Right renal cortex interstitium (tissue), 3 donors: Measurements from ENCODE around the gene PCNT. TPM values are rescaled to one million over a fixed set of nuclear protein-coding genes. Genes with fewer than 3 reads are reported as not detected.
"Not testable (repeated sequence)": the region's sequence is repeated elsewhere in the genome, so short reads cannot be mapped to it uniquely, and the experiment has no call there.

Experiments used
- DNase-seq, 3 donors: peaks; one replicate each; pipeline ENCODE4 v3.0.0-alpha.2; 2013; ENCODE audit warnings: low read depth in 3 of 3, low spot score in 2 of 3
- polyA plus RNA-seq, 3 donors: library from polyadenylated mRNA; unstranded; fragments of 120-200 nt; gene quantifications; one replicate each; pipeline ENCODE4 v1.2.1, GENCODE V29; 2013; ENCODE audit not compliant: insufficient read length in 3 of 3

The PCNT gene
- polyA plus RNA-seq, 3 donors: 27.2 to 32.5 (median 29.3) TPM

DNA sequence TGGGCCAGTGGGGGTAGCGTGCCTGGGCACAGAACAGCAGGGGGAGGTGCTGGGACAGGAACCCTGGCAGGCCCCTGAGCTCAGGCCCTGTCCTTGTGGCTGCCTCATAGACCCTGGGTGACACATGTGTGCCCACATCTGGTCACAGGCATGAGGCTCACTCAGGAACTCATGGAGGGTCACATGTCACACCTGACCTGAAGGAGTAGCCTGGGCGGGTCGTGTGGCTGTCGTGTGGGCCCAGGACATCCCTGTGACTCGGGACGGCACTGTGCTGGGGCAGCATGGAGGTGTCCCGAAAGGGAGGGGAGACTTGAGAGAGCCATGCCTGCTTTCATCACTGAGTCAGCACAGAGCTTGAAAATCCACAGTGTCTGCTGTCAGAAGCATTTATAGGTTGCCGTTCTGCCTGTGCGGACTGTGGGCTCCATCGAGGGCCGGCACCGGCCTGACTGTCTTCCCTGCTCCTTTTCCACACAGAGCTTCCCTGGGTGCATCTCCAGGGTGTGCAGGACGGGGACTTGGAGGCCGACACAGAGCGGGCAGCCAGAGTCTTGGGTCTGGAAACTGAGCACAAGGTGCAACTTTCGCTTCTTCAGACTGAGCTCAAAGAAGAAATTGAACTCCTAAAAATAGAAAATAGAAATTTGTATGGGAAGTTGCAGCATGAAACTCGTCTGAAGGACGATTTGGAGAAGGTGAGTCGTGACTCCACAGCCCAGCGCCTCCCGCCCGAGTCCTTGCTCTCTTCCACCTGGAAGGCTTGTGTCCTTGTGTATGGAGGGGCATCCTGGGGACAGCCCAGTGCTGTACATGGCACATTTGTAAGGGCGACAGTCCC lies 32.8 kb downstream of the PCNT start:
- no peak for DNase-seq

DNA sequence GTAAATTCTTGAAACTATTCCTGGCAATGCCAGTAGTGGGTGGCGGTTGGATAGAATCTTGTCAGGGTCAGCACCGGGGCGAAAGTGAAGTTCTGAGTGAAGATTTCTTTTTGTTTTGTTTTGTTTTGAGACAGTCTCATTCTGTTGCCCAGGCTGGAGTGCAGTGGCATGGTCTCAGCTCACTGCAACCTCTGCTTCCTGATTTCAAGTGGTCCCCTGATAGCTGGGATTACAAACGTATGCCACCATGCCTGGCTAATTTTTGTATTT lies 33.3 kb downstream of the PCNT start:
- DNase-seq: no peak

DNA sequence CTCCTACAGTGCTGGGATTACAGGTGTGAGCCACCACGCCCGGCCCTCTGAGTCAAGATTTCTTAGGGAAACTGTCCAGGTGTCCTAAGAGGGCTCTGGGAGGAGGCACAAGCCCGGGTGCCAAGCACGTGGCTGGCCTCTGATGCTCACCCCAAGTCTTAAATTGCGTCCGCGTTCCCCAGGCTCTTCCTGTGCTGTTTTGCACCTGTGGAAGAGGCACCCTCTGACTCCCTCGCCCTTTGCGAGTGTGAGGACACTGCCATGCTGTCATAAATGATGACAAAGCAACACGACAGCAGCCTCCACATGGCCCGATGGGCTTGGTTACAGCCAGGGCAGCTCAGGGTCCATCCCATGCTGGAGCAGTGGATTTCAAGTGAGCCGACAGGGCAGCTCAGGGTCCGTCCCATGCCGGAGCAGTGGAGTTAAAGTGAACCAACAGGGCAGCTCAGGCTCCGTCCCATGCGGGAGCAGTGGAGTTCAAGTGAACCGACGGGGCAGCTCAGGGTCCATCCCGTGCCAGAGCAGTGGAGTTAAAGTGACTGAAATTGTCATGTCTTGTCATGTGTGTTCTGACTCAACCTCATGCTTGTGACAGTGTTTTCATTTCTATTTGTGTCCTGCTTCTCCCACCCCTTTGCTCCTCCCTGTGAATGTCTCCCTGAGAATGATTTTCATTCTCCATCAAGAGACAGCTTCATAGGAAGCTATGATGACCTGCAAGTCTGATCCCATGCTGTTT lies 33.9 kb downstream of the PCNT start:
- DNase-seq: no peak

DNA sequence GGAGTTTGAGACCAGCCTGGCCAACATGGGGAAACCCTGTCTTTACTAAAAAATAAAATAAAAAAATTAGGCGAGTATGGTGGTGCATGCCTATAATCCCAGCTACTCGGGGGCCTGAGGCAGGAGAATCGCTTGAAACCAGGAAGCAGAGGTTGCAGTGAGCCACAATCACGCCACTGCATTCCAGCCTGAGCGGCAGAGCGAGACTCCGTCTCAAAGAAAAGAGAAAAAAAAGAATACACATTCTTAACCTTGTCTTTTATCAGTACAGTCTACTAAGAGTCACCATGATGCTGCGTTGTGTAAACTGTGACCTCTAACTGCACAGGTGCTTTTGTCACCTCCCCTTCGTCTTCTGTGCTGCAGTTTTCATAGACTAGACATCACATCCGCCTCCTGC lies 37.2 kb downstream of the PCNT start:
- peak in 1 of 3 donors; percentile 26 for DNase-seq

DNA sequence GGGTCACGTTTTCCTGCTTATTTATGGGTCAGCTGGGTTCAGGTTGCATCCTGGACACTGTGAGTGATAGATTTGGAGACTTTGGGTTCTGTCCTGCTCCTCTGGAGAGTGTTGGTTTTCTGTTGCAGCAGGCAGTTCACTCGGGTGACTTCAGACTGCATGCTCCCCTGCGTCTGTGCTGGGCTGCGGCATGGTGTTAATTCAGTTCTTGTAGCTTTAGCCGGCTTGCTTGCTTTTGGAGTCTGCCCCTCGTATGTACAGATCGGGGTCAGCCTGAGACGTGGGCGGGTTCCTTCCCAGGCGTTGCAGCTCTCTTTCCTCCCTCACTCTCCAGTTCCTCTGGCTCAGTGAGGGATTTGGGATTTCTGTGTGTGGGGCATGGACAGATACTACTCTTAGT lies 38.0 kb downstream of the PCNT start:
- no peak for DNase-seq

DNA sequence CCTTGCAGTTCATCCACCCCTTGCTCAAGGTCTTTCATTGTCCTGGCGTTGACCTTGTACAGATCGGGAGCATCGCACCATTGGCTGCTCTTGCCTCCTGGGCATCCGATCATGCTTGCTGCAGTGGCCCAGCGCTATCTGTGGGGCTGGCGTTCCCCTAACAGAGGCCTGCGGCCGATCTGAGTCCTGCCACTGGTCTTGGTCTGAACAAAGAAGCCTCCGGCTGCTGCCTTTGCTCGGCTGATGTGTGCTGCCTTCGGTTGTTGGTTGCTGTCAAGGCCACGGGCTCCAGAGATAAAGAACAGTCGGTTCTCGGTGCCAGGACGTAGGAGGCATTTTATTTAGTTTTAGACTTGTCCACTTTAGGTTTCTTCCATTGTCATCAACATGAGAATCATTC lies 39.0 kb downstream of the PCNT start:
- DNase-seq: no peak

DNA sequence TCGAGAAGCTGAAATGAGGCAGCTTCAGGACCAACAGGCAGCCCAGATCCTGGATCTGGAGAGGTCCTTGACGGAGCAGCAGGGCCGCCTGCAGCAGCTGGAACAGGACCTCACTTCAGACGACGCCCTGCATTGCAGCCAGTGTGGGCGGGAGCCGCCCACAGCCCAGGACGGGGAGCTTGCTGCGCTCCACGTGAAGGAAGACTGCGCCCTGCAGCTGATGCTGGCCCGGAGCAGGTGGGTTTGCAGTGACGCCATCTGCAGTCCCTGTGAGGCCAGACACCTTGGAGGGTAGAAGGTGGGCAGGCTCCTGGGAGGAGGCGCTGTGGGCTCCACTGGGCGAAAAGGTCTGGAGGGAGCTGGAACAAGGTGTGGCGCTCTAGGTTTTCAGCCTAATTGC lies 39.7 kb downstream of the PCNT start:
- no peak for DNase-seq

DNA sequence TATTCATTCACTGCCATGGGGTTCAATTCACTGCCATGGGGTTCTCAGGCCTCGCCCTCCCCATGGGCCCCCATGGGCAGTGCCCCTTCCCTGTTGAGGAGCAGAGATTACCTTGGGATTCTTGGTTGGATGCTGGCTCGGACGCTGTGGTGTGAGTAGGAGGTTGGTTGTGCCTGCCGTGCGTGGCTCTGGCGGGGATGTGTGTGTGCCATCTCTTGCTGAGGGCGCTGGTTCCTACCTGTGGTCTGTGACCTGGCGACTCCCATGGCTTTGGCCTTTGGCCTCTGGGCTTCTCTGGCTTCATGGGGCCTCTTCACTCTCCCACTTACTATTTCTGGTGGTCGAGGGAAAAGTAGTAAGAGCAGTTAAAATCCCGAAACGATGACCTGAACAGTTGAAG lies 42.1 kb downstream of the PCNT start:
- DNase-seq: no peak

DNA sequence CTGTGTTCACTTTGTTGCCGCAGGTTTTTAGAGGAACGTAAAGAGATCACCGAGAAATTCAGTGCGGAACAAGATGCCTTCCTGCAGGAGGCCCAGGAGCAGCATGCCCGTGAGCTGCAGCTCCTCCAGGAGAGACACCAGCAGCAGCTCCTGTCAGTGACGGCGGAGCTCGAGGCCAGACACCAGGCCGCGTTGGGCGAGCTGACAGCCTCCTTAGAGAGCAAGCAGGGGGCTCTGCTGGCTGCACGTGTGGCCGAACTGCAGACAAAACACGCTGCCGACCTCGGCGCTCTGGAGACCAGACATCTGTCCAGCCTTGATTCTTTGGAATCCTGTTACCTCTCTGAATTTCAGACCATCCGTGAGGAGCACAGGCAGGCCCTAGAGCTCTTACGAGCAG lies 42.6 kb downstream of the PCNT start:
- DNase-seq: no peak

DNA sequence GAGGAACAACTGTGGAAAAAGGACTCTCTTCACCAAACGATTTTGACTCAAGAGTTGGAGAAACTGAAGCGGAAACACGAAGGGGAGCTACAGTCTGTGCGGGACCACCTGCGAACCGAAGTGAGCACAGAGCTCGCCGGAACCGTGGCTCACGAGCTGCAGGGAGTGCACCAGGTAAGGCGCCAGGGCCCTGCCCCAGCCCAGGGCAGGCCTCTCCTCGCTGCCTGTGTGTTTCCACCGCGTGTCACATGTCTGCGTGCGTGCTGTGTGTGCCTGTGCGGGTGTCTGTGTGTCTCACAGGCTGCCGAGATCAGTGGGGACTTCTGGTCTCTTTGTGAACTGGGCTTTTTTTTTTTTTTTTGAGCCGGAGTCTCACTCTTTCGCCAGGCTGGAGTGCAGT lies 43.0 kb downstream of the PCNT start:
- DNase-seq: no peak

DNA sequence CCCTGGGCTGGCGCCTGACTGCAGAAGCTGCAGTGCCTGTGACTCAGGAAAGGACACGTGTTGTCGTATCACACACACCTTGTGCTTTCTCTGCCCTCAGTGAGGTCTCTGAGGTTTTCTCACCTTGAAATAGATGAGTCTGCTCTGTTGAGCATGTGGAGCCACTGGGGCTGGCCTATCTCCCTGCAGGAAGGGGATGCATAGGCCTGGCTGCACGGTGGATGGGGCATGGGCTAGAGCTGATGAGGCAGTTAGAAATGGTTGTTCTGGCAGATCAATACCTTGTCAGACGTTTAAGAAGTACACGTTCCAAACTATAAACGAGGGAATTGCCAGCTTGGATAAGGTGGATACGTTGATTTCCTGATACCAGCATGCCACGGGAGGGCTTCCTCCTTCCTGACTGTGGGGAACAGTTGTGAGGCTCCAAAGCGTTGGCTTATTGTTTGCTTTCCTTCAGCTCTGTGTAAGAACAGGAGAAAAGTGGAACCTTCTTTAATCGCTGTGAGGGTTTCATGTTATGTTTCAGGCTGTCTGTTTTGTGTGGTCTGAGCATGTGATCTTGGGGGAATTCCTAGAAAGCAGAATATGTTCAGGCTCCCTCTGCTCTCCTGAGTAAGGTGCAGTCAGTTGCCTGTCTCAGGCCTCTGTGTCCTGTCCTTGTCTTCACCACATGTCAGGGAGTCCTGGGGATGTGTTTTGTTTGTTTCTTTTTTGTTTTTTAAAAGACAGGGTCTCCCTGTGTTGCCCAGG lies 44.8 kb downstream of the PCNT start:
- no peak for DNase-seq

DNA sequence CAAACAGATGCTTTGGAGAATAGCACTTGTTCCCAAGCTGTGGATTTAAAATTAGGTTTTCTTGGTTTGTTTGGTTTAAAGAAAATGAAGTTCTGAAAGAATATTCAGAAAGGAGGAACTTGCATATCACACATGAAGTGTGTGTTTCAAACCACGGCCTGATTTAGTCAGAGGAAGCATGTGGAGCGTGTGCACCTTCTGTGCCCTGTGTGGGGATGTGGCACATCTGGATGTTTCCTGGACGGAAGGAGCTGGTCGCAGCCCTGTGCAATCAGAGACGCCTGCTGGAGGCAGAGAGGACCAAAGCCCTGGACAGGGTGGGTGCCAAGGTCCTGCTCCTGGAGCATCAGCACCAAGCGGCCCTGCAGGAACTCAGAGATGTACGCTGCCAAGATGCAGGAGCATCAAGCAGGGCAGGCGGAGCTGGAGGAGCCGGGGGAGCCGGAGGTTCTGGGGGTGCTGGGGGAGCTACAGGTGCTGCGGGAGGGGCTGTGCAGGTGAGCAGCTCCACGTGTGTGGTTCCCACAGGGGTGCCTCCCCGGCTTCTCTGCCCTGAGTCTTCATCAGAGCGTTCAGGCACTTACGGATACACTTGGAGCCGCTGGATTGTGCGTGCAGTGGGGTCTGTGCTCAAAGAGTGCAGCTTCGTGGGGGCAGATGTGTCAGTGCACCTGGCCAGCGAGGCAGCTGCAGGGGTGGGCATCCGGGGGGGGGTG lies 45.7 kb downstream of the PCNT start:
- no peak for DNase-seq

DNA sequence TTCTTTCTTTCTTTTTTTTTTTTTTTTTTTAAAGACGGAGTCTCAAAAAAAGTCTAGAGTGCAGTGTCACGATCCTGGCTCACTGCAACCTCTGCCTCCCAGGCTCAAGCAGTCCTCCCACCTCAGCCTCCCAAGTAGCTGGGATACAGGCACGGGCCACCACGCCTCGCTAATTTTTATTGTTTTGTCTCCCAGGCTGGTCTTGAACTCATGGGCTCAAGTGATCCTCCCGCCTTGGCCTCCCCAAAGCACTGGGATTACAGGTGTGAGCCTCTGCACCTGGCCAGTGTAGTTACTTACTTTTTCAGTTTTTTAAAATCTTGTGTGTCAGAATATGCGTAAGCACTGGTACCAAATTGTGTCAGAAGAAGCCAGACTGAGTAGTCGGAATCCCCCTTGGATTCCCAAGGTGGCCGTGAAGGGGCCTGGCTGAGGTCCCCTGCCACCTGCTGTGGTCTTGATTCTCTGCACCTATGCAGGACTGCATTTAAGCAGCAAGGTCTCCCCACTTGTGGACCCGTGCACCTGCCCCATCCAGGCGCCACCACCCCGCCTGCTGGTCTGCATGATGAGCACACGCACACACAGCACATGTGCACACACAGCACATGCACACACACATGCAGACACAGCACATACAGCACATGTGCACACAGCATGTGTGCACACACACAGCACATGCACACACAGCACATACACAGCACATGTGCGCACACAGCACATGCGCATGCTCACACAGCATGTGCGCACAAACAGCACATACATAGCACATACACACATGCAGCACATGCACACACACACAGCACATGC lies 47.5 kb downstream of the PCNT start:
- DNase-seq: no peak

DNA sequence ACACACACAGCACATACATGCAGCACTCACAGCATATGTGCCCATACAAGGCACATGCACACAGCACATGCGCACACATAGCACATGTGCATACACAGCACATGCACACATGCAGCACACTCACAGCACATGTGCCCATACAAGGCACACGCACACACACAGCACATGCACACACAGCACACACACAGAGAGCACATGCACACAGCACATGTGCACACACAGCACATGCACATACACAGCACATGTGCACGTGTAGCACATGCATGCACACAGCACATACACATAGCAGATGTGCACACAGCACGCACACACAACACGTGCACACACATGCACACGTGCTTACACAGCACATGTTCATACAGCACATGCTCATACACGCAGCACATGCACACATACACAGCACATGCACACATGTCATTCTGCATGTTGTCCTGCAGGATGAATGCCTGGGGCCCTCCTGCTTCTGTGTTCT lies 48.1 kb downstream of the PCNT start:
- no peak for DNase-seq

DNA sequence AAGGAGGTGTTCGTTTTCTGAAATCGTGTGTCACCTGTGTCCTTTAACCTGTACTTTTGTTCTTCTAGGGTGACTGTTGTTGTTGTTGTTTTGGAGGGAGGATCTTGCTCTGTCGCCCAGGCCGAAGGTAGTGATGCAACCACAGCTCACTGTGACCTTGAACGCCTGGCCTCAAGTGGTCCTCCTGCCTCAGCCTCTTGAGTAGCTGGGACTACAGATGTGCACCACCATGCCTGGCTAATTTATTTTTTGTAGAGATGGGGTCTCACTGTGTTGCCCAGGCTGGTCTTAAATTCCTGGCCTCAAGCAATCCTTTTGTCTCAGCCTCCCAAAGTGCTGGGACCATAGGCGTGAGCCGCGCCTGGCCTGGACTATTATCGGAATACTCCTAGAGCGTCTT lies 49.0 kb downstream of the PCNT start:
- DNase-seq: not testable (repeated sequence)

DNA sequence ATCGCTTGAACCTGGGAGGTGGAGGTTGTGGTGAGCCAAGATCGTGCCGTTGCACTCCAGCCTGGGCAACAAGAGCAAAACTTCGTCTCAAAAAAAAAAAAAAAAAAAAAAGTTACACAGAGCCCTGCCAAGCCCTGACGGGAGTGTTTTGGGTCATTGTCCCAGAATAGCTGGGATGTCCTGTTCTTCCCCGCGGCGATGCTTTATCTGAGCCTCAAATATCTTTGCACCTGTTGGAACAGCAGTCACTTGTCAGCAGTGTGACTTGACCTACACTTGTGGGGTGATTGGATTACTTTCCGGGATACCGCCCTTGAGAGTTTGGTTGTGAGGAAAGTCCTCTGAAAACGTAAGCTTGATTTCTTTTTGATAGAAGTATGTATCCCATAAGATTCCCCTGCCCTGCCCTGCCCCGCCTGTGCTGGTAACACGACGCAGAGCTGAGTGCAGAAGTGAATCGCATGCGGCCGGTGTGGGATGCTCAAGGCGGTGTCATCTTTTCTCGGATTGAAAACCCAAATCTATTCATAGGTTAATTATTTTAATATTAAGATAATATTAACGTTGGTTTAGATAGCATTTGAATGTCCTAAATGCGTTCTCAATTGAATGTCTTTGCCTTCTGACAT lies 50.9 kb downstream of the PCNT start:
- DNase-seq: no peak

DNA sequence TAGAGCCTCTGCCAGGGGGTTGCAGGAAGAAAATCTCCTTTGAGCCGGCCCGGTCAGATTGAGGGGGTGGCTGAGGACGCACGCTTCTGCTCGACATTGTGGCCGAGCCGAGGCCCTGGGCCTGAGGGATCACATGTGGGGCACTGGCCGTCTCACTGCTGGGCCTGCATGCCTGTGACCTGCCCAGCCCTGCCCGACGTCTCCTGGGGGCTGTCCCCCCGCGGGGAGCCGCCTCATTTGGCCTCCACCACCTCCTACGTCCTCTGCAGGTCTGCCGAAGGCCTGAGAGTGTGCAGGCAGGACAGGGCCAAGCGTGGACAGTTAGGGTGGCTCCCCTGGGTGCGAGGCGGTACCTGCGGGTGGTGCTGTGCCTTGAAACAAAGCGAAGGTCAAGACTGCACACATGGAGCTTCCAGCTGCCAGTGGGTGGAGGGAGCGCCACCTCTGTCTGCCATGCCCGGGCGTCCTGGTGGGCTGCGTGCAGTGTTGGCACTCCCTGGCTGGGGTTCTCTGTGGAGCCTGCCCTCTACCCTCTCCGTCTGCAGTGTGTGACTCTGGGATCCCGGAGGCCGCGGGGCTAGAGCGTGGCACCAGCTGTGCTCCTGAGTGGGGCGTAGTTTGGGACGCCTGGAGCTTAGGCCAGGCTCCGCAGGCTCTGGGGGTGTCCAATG lies 51.7 kb downstream of the PCNT start:
- DNase-seq: no peak

DNA sequence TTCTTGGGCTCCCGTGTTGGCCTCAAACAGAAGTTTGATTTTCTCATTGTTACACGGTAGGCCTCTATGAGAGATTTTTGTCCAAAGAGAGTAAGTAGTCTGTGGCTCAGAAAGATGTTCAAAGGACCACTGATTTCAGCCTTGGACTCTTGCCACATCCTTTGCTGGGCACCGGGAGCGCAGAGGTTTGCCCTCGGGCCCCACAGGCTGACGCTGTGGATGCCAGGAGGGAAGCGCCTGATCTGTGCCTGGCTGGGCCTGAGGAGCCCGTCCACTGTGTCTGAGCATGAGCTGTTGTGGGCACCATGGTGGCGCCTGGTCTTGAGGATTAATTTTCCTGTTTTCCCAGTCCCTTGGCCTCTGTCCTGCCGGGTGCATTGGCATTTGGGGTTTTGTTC lies 52.3 kb downstream of the PCNT start:
- no peak for DNase-seq

DNA sequence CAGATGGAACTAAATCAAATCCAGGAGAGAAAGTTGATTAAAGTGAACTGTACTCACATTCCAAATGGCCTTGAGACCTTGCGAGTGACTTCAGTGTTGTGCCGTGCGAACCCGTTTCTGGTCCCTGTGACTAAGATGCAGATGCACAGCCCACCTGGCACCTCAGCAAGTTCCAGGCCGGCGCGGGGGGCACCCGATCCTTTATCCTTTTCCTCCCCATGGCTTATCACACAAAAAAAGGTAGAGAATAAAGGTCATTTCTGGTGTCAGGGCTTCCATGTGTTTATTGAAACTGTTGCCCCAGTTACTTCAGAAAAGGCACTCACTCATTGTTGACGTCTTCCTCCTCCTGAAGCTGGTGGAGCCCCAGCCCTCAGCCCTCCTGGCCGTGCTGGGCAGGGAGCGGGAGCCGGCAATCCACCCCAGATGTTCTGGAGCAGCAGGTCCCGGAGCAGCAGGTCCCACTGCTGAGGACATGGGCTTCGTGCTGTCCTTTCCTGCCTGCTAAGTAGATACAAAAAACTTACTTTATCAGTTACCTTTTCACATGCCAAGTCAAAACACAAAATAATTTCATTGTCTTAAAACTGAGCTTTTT lies 53.0 kb downstream of the PCNT start:
- DNase-seq: no peak
